ENCODE results near the gene TXNDC17.

- no peak for TF ChIP-seq CTCF (IDR thresholded peaks at IDR 0.05)
- no peak for TF ChIP-seq POLR2AphosphoS5 (IDR thresholded peaks at IDR 0.05)
- no peak for TF ChIP-seq POLR2A (IDR thresholded peaks at IDR 0.05)
Observed at GRCh38 chr17:6639586-6640535, 999 bp upstream of the TXNDC17 start.

Data from breast epithelium (tissue), 3 donors.